ENCODE data around the gene AGAP1. TPM values are rescaled to one million over a fixed set of nuclear protein-coding genes. Genes with fewer than 3 reads are reported as not detected.

Gene AGAP1
- total RNA-seq, 4 donors from 2014 or later, result 23.4 to 46.5 (median 29.3) TPM

GRCh38 chr2:236095504-236095903 lies 601.7 kb downstream of the AGAP1 start:
- H3K9me3 ChIP-seq, result no peaks in the 10 kb centered on the region
- no peak overlapping the region for H3K27ac ChIP-seq
- H3K36me3 ChIP-seq, result no peaks in the 10 kb centered on the region
- intact Hi-C loops (cut with DNase I), result no loop called here
- H3K27me3 ChIP-seq, result no peaks in the 10 kb centered on the region
- 94 to 98% methylated on average over 2 of the region's 2 CpGs for WGBS, 2 donors
- TF ChIP-seq CTCF (IDR thresholded peaks at IDR 0.05) (no peak), POLR2A (IDR thresholded peaks at IDR 0.05) (no peak)
- H3K4me3 ChIP-seq (replicated peaks in 1 of 3), result no peak overlapping the region
- H3K4me1 ChIP-seq, result no peaks in the 10 kb centered on the region
- DNase-seq, result no peak

- no peak overlapping the region for H3K27ac ChIP-seq
- WGBS, 2 donors, result 89 to 91% methylated on average over 29 of the region's 29 CpGs
- H3K4me1 ChIP-seq, result no peaks in the 10 kb centered on the region
- H3K9me3 ChIP-seq, result no peaks in the 10 kb centered on the region
- H3K27me3 ChIP-seq, result no peaks in the 10 kb centered on the region
- DNase-seq, result no peak
- no peak overlapping the region for H3K4me3 ChIP-seq (replicated peaks in 1 of 3)
- no peaks in the 10 kb centered on the region for H3K36me3 ChIP-seq
- intact Hi-C loops (cut with DNase I), result no loop called here
- TF ChIP-seq CTCF (IDR thresholded peaks at IDR 0.05), result no peak
- TF ChIP-seq POLR2A (IDR thresholded peaks at IDR 0.05), result no peak
Measured at GRCh38 chr2:236101311-236101950, 607.6 kb downstream of the AGAP1 start.

DNA sequence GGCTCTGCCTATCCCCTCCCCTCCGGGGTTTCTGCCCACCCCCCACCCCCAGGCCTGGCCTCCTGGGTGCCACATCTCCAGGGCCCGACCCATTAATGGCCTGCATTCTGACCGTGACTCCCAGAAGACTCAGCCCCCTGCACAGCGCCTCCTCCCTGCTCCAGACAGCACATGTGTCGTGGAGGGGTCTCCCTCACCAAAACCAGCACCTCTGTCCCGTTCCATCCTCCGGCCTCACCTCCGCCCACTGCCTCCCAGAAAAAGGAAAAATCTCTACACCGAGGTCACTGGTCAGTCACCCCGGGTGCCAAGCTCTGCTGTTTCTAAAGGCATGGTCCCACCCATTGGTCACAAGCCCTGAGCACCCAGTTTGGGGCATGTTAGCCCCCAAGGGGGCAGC lies 609.1 kb downstream of the AGAP1 start:
- peaks cover 0 to 2% of the 10 kb centered on the region in 2 donors for H3K4me1 ChIP-seq
- no peak for TF ChIP-seq CTCF (IDR thresholded peaks at IDR 0.05)
- no peak for TF ChIP-seq POLR2A (IDR thresholded peaks at IDR 0.05)
- DNase-seq, result no peak
- no peak overlapping the region for H3K27ac ChIP-seq
- H3K4me3 ChIP-seq (replicated peaks in 1 of 3), result no peak overlapping the region
- no peaks in the 10 kb centered on the region for H3K36me3 ChIP-seq
- no peaks in the 10 kb centered on the region for H3K27me3 ChIP-seq
- H3K9me3 ChIP-seq, result no peaks in the 10 kb centered on the region
- WGBS, 2 donors, result 91 to 96% methylated on average over 10 of the region's 10 CpGs
- intact Hi-C loops (cut with DNase I), result no loop called here

- 86 to 92% methylated on average over 3 to 9 of the region's 9 CpGs for WGBS, 2 donors
- DNase-seq, result no peak
- no peak overlapping the region for H3K4me3 ChIP-seq (replicated peaks in 1 of 3)
- TF ChIP-seq POLR2A (IDR thresholded peaks at IDR 0.05) (no peak), CTCF (IDR thresholded peaks at IDR 0.05) (no peak)
- intact Hi-C loops (cut with DNase I), result no loop called here
- peaks cover 0 to 12% of the 10 kb centered on the region in 2 donors for H3K4me1 ChIP-seq
- H3K27ac ChIP-seq, result no peak overlapping the region
- no peaks in the 10 kb centered on the region for H3K9me3 ChIP-seq
- H3K36me3 ChIP-seq, result no peaks in the 10 kb centered on the region
- H3K27me3 ChIP-seq, result no peaks in the 10 kb centered on the region
Measured at GRCh38 chr2:236103981-236104380, 610.1 kb downstream of the AGAP1 start.

GRCh38 chr2:236105955-236106607 lies 612.2 kb downstream of the AGAP1 start:
- no peak overlapping the region for H3K27ac ChIP-seq
- no peak for DNase-seq

More at GRCh38 chr2:236105955-236106607, 612.2 kb downstream of the AGAP1 start:
- Histone ChIP-seq H3K4me1 (peaks cover 0 to 12% of the 10 kb centered on the region in 2 donors), H3K36me3 (no peaks in the 10 kb centered on the region), H3K9me3 (no peaks in the 10 kb centered on the region), H3K4me3 (replicated peaks in 1 of 3) (no peak overlapping the region), H3K27me3 (no peaks in the 10 kb centered on the region)
- WGBS, 2 donors, result 89 to 98% methylated on average over 13 to 16 of the region's 16 CpGs
- intact Hi-C loops (cut with DNase I), result no loop called here
- no peak for TF ChIP-seq POLR2A (IDR thresholded peaks at IDR 0.05)
- TF ChIP-seq CTCF (IDR thresholded peaks at IDR 0.05), result no peak

Measured in thyroid gland (tissue), 4 donors.